ENCODE measurements around the gene NME8.

The NME8 gene

DNA sequence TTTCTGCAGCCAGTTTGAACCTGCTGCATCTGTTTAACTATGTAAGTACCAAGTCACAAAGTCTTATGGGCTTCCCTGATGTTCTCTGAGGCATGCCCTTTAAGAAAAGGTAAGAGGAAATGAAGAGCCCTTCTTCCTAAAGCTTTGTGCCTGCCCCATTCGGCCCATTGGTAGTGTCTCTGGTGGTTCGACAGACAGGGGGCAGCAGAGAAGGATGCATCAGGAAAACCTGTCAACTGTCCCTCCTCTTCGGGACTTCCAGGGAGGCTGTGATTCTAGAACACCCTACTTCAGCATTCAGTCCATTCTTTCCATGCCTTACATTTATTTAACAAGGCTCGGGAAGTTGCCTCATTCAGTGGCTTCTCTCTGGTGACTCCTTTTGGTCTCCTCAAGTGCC lies 70.1 kb downstream of the NME8 start:
- no peaks in the 10 kb centered on the region for H3K27me3 ChIP-seq (ENCODE audit: insufficient read depth, poor library complexity, severe bottlenecking)
- no peak overlapping the region for H3K27ac ChIP-seq (replicated peaks)
- no peak overlapping the region for H3K4me3 ChIP-seq (replicated peaks; ENCODE audit: insufficient read depth, low read length)
- DNase-seq (ENCODE audit: low read depth in 1 of 2, low spot score in 1 of 2), result peak in 1 of 2 experiments; percentile 11
- TF ChIP-seq, protein P1, sequence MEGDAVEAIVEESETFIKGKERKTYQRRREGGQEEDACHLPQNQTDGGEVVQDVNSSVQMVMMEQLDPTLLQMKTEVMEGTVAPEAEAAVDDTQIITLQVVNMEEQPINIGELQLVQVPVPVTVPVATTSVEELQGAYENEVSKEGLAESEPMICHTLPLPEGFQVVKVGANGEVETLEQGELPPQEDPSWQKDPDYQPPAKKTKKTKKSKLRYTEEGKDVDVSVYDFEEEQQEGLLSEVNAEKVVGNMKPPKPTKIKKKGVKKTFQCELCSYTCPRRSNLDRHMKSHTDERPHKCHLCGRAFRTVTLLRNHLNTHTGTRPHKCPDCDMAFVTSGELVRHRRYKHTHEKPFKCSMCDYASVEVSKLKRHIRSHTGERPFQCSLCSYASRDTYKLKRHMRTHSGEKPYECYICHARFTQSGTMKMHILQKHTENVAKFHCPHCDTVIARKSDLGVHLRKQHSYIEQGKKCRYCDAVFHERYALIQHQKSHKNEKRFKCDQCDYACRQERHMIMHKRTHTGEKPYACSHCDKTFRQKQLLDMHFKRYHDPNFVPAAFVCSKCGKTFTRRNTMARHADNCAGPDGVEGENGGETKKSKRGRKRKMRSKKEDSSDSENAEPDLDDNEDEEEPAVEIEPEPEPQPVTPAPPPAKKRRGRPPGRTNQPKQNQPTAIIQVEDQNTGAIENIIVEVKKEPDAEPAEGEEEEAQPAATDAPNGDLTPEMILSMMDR (IDR thresholded peaks at IDR 0.05; ENCODE audit: insufficient read depth, low read length), result no peak
- no peak for TF ChIP-seq SPI1 (IDR thresholded peaks at IDR 0.05; ENCODE audit: borderline replicate concordance, low read depth)
- no peak for TF ChIP-seq POLR2AphosphoS5 (IDR thresholded peaks at IDR 0.05; ENCODE audit: low read depth)
- TF ChIP-seq, protein P2, sequence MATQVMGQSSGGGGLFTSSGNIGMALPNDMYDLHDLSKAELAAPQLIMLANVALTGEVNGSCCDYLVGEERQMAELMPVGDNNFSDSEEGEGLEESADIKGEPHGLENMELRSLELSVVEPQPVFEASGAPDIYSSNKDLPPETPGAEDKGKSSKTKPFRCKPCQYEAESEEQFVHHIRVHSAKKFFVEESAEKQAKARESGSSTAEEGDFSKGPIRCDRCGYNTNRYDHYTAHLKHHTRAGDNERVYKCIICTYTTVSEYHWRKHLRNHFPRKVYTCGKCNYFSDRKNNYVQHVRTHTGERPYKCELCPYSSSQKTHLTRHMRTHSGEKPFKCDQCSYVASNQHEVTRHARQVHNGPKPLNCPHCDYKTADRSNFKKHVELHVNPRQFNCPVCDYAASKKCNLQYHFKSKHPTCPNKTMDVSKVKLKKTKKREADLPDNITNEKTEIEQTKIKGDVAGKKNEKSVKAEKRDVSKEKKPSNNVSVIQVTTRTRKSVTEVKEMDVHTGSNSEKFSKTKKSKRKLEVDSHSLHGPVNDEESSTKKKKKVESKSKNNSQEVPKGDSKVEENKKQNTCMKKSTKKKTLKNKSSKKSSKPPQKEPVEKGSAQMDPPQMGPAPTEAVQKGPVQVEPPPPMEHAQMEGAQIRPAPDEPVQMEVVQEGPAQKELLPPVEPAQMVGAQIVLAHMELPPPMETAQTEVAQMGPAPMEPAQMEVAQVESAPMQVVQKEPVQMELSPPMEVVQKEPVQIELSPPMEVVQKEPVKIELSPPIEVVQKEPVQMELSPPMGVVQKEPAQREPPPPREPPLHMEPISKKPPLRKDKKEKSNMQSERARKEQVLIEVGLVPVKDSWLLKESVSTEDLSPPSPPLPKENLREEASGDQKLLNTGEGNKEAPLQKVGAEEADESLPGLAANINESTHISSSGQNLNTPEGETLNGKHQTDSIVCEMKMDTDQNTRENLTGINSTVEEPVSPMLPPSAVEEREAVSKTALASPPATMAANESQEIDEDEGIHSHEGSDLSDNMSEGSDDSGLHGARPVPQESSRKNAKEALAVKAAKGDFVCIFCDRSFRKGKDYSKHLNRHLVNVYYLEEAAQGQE (IDR thresholded peaks at IDR 0.05; ENCODE audit: insufficient replicate concordance, low read depth), result no peak
- TF ChIP-seq GABPA (IDR thresholded peaks at IDR 0.05; ENCODE audit: low read depth), result no peak

DNA sequence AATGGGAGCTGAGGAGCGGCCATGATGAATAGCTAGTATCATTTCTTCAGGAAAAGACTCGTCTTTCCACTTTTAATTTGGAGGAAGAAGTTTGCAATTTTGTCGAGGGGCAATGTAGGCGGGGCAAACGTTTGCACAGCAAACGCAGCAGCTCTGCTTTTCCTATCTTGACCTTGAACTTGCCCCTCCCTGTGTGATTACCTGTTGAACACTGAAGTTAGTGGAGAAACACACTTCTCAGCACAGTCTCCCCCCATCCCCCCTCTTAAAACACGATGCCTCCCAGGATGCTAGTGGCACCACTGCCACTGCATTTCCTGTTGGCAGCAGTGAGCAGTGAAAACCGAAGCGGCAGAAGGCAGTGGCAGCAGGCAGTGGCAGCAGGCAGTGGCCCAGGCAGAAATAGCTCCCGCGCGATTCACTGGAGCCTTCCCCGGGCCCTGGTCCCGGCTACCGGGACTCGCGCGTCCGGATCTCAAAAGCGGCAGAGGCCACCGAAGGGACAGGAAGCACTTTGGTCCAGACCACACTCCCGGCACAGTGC lies 72.0 kb downstream of the NME8 start, which contains the start of gene EPDR1:
Gene EPDR1 (plus strand): TSS at position 336 of the 544 bp plus-strand sequence. CDS start 300 bp downstream, outside the sequence.
- DNase-seq (ENCODE audit: low read depth in 1 of 2, low spot score in 1 of 2), result peak in 1 of 2 experiments; percentile 85
- Histone ChIP-seq H3K27ac (replicated peaks) (peak within 1 kb of the TSS; percentile 76), H3K27me3 (ENCODE audit: insufficient read depth, poor library complexity, severe bottlenecking) (no peaks in the 10 kb centered on the region), H3K4me3 (replicated peaks; ENCODE audit: insufficient read depth, low read length) (peak within 1 kb of the TSS; percentile 66)
- peak; percentile 72; the same call in 1 of the 2 replicates for TF ChIP-seq POLR2AphosphoS5 (IDR thresholded peaks at IDR 0.05; ENCODE audit: low read depth)
- TF ChIP-seq GABPA (IDR thresholded peaks at IDR 0.05; ENCODE audit: low read depth), result no peak
- TF ChIP-seq, protein P1 (IDR thresholded peaks at IDR 0.05; ENCODE audit: insufficient read depth, low read length), result peak; percentile 4
- TF ChIP-seq, protein P2 (IDR thresholded peaks at IDR 0.05; ENCODE audit: insufficient replicate concordance, low read depth), result peak; percentile 31
- TF ChIP-seq SPI1 (IDR thresholded peaks at IDR 0.05; ENCODE audit: borderline replicate concordance, low read depth), result no peak; the same call in 1 of the 2 replicates

DNA sequence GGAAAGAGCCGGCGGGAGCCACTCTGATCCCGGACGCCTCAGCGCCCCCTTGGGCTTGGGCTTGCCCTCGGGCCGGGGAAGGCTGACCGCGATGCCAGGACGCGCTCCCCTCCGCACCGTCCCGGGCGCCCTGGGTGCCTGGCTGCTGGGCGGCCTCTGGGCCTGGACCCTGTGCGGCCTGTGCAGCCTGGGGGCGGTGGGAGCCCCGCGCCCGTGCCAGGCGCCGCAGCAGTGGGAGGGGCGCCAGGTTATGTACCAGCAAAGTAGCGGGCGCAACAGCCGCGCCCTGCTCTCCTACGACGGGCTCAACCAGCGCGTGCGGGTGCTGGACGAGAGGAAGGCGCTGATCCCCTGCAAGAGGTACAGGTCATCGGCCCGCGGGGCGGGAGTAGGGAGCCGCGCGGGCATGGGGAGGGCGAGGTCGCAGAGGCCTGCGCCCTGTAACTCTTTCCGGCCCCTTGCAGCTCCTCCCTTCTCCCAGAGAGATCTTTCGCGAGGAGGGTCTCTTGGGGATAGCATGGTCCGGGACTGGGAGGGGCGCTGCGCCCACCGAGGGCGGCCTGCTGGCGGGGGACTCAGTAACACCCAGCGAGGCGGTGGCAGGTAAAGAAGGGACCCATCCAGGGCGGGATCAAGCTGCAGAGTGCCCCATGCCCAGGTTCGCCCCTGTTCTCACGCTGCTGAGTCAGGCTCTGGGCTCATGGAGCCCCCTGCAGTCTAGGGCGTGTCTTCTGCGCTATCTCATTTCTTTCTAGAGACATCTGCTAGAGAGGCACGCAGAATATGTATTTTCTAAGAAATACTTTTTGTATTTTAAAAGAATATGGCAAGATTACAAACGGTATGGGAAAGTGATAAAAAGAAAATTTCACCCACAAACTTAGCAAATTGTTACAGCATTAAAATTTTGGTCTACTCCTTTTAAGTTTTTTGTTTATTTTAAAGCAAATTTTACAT lies 72.7 kb downstream of the NME8 start:
- Histone ChIP-seq H3K27me3 (ENCODE audit: insufficient read depth, poor library complexity, severe bottlenecking) (no peaks in the 10 kb centered on the region), H3K27ac (replicated peaks) (peak overlapping the region; percentile 76), H3K4me3 (replicated peaks; ENCODE audit: insufficient read depth, low read length) (peak overlapping the region; percentile 66)
- TF ChIP-seq SPI1 (IDR thresholded peaks at IDR 0.05; ENCODE audit: borderline replicate concordance, low read depth) (no peak), POLR2AphosphoS5 (IDR thresholded peaks at IDR 0.05; ENCODE audit: low read depth) (no peak), GABPA (IDR thresholded peaks at IDR 0.05; ENCODE audit: low read depth) (no peak)
- TF ChIP-seq, protein P2 (IDR thresholded peaks at IDR 0.05; ENCODE audit: insufficient replicate concordance, low read depth), result no peak
- TF ChIP-seq, protein P1 (IDR thresholded peaks at IDR 0.05; ENCODE audit: insufficient read depth, low read length), result no peak
- DNase-seq (ENCODE audit: low read depth in 1 of 2, low spot score in 1 of 2), result peak in 1 of 2 experiments; percentile 45
